HEK293 (cell line): Measurements from ENCODE around the gene ELOVL7.

Experiments
- CTCF ChIA-PET: fragments of 350-600 bp; formaldehyde crosslinking; extraction: SDS; loops from one replicate; lab custom pipeline; 2021; ENCODE audit warnings: antibody characterized with exemption; lab: Yijun Ruan, JAX
- POLR2A ChIA-PET: fragments of 300-600 bp; formaldehyde crosslinking; extraction: SDS; loops from one replicate; lab custom pipeline; 2020; ENCODE audit warnings: antibody characterized with exemption, inconsistent platforms; lab: Yijun Ruan, JAX
- H3K27ac ChIP-seq: fragments of 200-500 bp; sonication (Bioruptor generic); 2 replicates; pipeline ENCODE4 v1.5.1; 2014; ENCODE audit warnings: low read depth, low read length, control low read depth, inconsistent platforms; ENCODE audit errors: extremely low read depth
- H3K36me3 ChIP-seq, 2 experiments: fragments of 200-500 bp in 1 of 2; sonication (Bioruptor generic) in 1 of 2; 1 replicate in 1 of 2; 2 replicates in 1 of 2; pipeline ENCODE4 v1.5.1; 2014 to 2017; ENCODE audit warnings: inconsistent platforms in 2 of 2, low read length in 2 of 2; ENCODE audit not compliant: control insufficient read depth in 2 of 2, insufficient read depth in 1 of 2
- H3K4me1 ChIP-seq: fragments of 200-500 bp; sonication (Bioruptor generic); 2 replicates; pipeline ENCODE4 v1.5.1; 2014; ENCODE audit warnings: mild to moderate bottlenecking, low read length, inconsistent platforms; ENCODE audit not compliant: control insufficient read depth, insufficient read depth
- H3K4me3 ChIP-seq: 2 replicates; pipeline ENCODE4 v1.5.1; 2011; ENCODE audit warnings: low read depth, mild to moderate bottlenecking, control low read depth, low read length, moderate library complexity
- H3K9me3 ChIP-seq: fragments of 200-500 bp; sonication (Bioruptor generic); 2 replicates; pipeline ENCODE4 v1.5.1; 2014; ENCODE audit warnings: low read depth, low read length, inconsistent platforms; ENCODE audit not compliant: control insufficient read depth, insufficient read depth
- HOXD13 ChIP-seq: sonication (generic); formaldehyde crosslinking; IDR thresholded peaks from 2 replicates; pipeline ENCODE4 v1.8.0; 2022; ENCODE audit warnings: missing genetic modification reagents, borderline replicate concordance
- MEIS1 ChIP-seq: sonication (generic); formaldehyde crosslinking; IDR thresholded peaks from 2 replicates; pipeline ENCODE4 v1.8.1; 2022; ENCODE audit warnings: missing genetic modification reagents, mild to moderate bottlenecking, borderline replicate concordance
- TRIM28 ChIP-seq: IDR thresholded peaks from 2 replicates; pipeline ENCODE4 v1.6.1; 2011; ENCODE audit warnings: low read length, control low read depth, borderline replicate concordance
- ZFP3 ChIP-seq: fragments of 450-650 bp; formaldehyde crosslinking; IDR thresholded peaks from 2 replicates; pipeline ENCODE4 v1.5.1; 2016; ENCODE audit warnings: low read depth, missing biosample characterization, missing genetic modification characterization
- ZFP69B ChIP-seq: fragments of 450-650 bp; formaldehyde crosslinking; IDR thresholded peaks from 2 replicates; pipeline ENCODE4 v1.5.1; 2016; ENCODE audit warnings: missing biosample characterization, missing genetic modification characterization
- ZNF10 ChIP-seq: fragments of 450-650 bp; formaldehyde crosslinking; IDR thresholded peaks from 2 replicates; pipeline ENCODE4 v1.5.1; 2017; ENCODE audit warnings: missing biosample characterization, missing genetic modification characterization
- ZNF132 ChIP-seq: fragments of 450-650 bp; formaldehyde crosslinking; IDR thresholded peaks from 2 replicates; pipeline ENCODE4 v1.5.1; 2017; ENCODE audit warnings: missing biosample characterization, missing genetic modification characterization, borderline replicate concordance
- ZNF19 ChIP-seq: fragments of 450-650 bp; formaldehyde crosslinking; IDR thresholded peaks from 2 replicates; pipeline ENCODE4; 2016; ENCODE audit warnings: missing biosample characterization, missing genetic modification characterization, low read depth
- ZNF202 ChIP-seq: fragments of 450-650 bp; formaldehyde crosslinking; IDR thresholded peaks from 2 replicates; pipeline ENCODE4 v1.5.1; 2016; ENCODE audit warnings: missing biosample characterization, missing genetic modification characterization, borderline replicate concordance
- ZNF416 ChIP-seq: fragments of 450-650 bp; formaldehyde crosslinking; IDR thresholded peaks from 2 replicates; pipeline ENCODE4 v1.5.1; 2016; ENCODE audit warnings: missing biosample characterization, missing genetic modification characterization
- ZNF560 ChIP-seq: fragments of 450-650 bp; formaldehyde crosslinking; IDR thresholded peaks from 2 replicates; pipeline ENCODE4 v1.5.1; 2017; ENCODE audit warnings: missing biosample characterization, missing genetic modification characterization, borderline replicate concordance
- ZNF585B ChIP-seq: fragments of 450-650 bp; formaldehyde crosslinking; IDR thresholded peaks from 2 replicates; pipeline ENCODE4 v1.5.1; 2016; ENCODE audit warnings: missing biosample characterization, missing genetic modification characterization
- ZNF768 ChIP-seq: fragments of 450-650 bp; formaldehyde crosslinking; IDR thresholded peaks from 2 replicates; pipeline ENCODE4 v1.5.1; 2018; ENCODE audit warnings: missing biosample characterization, mild to moderate bottlenecking, missing genetic modification characterization
- ZNF785 ChIP-seq: fragments of 450-650 bp; formaldehyde crosslinking; IDR thresholded peaks from 2 replicates; pipeline ENCODE4 v1.5.1; 2016; ENCODE audit warnings: missing biosample characterization, missing genetic modification characterization
- ZNF843 ChIP-seq: fragments of 450-650 bp; formaldehyde crosslinking; IDR thresholded peaks from 2 replicates; pipeline ENCODE4 v1.5.1; 2016; ENCODE audit warnings: missing biosample characterization, missing genetic modification characterization
- TF ChIP-seq, protein P1 (sequence below): fragments of 450-650 bp; formaldehyde crosslinking; IDR thresholded peaks from 2 replicates; pipeline ENCODE4 v1.5.0; 2017; ENCODE audit warnings: missing biosample characterization, missing genetic modification characterization, borderline replicate concordance
- TF ChIP-seq, protein P2 (sequence below): fragments of 450-650 bp; formaldehyde crosslinking; IDR thresholded peaks from 2 replicates; pipeline ENCODE4 v1.5.1; 2016; ENCODE audit warnings: missing biosample characterization, missing genetic modification characterization, low read depth
- TF ChIP-seq, protein P3 (sequence below): fragments of 450-650 bp; formaldehyde crosslinking; IDR thresholded peaks from 2 replicates; pipeline ENCODE4 v1.5.1; 2016; ENCODE audit warnings: missing biosample characterization, missing genetic modification characterization
- TF ChIP-seq, protein P4 (sequence below): fragments of 450-650 bp; formaldehyde crosslinking; IDR thresholded peaks from 2 replicates; pipeline ENCODE4 v1.5.1; 2017; ENCODE audit warnings: missing biosample characterization, mild to moderate bottlenecking, missing genetic modification characterization, moderate library complexity

The ELOVL7 gene

DNA sequence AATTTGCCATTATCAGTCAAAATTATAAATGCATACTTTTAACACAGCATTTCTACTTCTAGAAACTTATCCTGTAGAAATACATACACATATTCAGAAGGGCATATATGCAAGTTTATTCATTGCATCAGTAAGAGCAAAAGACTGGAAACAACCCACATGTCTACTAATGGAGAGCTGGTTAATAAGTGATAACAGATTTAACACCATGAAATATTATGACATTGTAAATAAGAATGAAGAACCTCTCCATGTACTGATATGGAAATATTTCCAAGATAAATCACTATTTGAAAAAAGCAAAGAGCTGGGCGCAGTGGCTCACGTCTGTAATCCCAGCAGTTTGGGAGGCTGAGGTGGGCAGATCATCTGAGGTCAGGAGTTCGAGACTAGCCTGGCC is 54.5 kb downstream of the ELOVL7 start (continued):
- TF ChIP-seq, protein P1, sequence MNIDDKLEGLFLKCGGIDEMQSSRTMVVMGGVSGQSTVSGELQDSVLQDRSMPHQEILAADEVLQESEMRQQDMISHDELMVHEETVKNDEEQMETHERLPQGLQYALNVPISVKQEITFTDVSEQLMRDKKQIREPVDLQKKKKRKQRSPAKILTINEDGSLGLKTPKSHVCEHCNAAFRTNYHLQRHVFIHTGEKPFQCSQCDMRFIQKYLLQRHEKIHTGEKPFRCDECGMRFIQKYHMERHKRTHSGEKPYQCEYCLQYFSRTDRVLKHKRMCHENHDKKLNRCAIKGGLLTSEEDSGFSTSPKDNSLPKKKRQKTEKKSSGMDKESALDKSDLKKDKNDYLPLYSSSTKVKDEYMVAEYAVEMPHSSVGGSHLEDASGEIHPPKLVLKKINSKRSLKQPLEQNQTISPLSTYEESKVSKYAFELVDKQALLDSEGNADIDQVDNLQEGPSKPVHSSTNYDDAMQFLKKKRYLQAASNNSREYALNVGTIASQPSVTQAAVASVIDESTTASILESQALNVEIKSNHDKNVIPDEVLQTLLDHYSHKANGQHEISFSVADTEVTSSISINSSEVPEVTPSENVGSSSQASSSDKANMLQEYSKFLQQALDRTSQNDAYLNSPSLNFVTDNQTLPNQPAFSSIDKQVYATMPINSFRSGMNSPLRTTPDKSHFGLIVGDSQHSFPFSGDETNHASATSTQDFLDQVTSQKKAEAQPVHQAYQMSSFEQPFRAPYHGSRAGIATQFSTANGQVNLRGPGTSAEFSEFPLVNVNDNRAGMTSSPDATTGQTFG: no peak
- TF ChIP-seq ZNF843 (tag by site-specific recombination) (no peak), MEIS1 (no peak), HOXD13 (CRISPR knock-in tag) (no peak)
- TF ChIP-seq, protein P2, sequence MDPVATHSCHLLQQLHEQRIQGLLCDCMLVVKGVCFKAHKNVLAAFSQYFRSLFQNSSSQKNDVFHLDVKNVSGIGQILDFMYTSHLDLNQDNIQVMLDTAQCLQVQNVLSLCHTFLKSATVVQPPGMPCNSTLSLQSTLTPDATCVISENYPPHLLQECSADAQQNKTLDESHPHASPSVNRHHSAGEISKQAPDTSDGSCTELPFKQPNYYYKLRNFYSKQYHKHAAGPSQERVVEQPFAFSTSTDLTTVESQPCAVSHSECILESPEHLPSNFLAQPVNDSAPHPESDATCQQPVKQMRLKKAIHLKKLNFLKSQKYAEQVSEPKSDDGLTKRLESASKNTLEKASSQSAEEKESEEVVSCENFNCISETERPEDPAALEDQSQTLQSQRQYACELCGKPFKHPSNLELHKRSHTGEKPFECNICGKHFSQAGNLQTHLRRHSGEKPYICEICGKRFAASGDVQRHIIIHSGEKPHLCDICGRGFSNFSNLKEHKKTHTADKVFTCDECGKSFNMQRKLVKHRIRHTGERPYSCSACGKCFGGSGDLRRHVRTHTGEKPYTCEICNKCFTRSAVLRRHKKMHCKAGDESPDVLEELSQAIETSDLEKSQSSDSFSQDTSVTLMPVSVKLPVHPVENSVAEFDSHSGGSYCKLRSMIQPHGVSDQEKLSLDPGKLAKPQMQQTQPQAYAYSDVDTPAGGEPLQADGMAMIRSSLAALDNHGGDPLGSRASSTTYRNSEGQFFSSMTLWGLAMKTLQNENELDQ (tag by site-specific recombination): no peak

DNA sequence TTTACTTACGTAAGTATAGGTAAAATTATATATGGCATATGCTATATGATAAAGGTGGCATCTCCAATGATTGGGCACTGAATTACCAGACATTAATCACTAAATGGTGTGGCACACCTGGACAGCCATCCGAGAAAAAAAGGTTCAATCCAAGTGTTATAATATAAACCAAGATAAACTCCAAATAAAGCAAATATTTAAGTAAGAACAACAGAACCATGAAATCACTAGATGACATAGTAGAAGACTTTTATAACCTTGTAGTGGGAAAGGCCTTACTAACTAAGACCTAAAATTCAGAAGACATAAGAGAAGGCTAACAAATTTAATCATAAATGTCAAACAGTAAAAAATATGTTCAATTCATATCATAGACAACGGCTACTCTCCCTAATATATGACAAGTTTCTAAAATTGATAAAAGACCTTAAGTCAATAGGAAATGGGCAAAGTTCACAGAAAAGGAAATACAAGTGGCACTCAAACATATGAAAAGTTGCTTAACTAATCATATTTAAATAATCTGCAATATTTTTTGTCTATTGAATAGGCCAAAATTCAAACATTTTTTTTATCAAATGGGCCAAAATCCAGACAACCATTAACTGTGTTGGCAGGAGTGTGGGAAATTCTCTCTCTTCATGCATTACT is 55.1 kb downstream of the ELOVL7 start:
- CTCF ChIA-PET: no interaction called here

DNA sequence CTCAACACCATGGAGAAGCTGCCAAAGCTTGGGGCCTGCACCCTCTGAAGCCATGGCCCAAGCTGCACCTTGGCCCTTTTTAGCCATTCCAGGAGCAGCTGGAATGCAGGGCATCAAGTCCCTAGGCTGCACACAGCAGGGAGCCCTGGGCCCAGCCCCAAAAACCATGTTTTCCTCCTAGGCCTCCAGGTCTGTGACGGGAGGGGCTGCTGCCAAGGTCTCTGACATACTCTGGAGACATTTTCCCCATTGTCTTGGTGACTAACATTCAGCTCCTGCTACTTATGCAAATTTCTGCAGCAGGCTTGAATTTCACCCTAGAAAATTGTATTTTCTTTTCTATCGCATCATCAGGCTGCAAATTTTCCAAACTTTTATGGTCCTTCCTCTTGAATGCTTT is 64.6 kb downstream of the ELOVL7 start:
- Histone ChIP-seq H3K36me3 (no peaks in the 10 kb centered on the region), H3K4me1 (no peaks in the 10 kb centered on the region), H3K27ac (no peak overlapping the region), H3K9me3 (no peaks in the 10 kb centered on the region), H3K4me3 (no peak overlapping the region)
- POLR2A ChIA-PET: no interaction called here
- CTCF ChIA-PET: no interaction called here
- TF ChIP-seq, protein P3, sequence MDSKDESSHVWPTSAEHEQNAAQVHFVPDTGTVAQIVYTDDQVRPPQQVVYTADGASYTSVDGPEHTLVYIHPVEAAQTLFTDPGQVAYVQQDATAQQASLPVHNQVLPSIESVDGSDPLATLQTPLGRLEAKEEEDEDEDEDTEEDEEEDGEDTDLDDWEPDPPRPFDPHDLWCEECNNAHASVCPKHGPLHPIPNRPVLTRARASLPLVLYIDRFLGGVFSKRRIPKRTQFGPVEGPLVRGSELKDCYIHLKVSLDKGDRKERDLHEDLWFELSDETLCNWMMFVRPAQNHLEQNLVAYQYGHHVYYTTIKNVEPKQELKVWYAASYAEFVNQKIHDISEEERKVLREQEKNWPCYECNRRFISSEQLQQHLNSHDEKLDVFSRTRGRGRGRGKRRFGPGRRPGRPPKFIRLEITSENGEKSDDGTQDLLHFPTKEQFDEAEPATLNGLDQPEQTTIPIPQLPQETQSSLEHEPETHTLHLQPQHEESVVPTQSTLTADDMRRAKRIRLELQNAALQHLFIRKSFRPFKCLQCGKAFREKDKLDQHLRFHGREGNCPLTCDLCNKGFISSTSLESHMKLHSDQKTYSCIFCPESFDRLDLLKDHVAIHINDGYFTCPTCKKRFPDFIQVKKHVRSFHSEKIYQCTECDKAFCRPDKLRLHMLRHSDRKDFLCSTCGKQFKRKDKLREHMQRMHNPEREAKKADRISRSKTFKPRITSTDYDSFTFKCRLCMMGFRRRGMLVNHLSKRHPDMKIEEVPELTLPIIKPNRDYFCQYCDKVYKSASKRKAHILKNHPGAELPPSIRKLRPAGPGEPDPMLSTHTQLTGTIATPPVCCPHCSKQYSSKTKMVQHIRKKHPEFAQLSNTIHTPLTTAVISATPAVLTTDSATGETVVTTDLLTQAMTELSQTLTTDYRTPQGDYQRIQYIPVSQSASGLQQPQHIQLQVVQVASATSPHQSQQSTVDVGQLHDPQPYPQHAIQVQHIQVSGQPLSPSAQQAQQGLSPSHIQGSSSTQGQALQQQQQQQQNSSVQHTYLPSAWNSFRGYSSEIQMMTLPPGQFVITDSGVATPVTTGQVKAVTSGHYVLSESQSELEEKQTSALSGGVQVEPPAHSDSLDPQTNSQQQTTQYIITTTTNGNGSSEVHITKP: no peak
- TF ChIP-seq ZNF585B (tag by site-specific recombination) (peak; percentile 7; the same call in 1 of the 2 replicates), ZFP69B (tag by site-specific recombination) (no peak), ZNF19 (no peak), ZNF10 (tag by site-specific recombination) (no peak), ZNF416 (tag by site-specific recombination) (no peak)

More for the DNA sequence above, 55.1 kb downstream of the ELOVL7 start:
- Histone ChIP-seq H3K9me3 (no peaks in the 10 kb centered on the region), H3K27ac (no peak overlapping the region), H3K4me1 (no peaks in the 10 kb centered on the region), H3K4me3 (no peak overlapping the region), H3K36me3 (peaks cover 0 to 4% of the 10 kb centered on the region in 2 experiments; a peak in 2 of 3 replicates)
- TF ChIP-seq ZNF132 (tag by site-specific recombination) (no peak), ZNF202 (tag by site-specific recombination) (no peak), ZNF585B (tag by site-specific recombination) (no peak), ZNF560 (tag by site-specific recombination) (no peak), ZFP3 (tag by site-specific recombination) (no peak), ZNF768 (no peak), TRIM28 (no peak), ZNF785 (no peak)
- TF ChIP-seq, protein P4, sequence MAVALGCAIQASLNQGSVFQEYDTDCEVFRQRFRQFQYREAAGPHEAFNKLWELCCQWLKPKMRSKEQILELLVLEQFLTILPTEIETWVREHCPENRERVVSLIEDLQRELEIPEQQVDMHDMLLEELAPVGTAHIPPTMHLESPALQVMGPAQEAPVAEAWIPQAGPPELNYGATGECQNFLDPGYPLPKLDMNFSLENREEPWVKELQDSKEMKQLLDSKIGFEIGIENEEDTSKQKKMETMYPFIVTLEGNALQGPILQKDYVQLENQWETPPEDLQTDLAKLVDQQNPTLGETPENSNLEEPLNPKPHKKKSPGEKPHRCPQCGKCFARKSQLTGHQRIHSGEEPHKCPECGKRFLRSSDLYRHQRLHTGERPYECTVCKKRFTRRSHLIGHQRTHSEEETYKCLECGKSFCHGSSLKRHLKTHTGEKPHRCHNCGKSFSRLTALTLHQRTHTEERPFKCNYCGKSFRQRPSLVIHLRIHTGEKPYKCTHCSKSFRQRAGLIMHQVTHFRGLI (tag by site-specific recombination): no peak
- POLR2A ChIA-PET: no interaction called here
